DMS53 (cell line): ENCODE results near the gene AGPAT3.

Experiments
- DNase-seq: peaks from one replicate; lab custom pipeline; 2025; lab: John Stamatoyannopoulos, UW

Gene AGPAT3

DNA sequence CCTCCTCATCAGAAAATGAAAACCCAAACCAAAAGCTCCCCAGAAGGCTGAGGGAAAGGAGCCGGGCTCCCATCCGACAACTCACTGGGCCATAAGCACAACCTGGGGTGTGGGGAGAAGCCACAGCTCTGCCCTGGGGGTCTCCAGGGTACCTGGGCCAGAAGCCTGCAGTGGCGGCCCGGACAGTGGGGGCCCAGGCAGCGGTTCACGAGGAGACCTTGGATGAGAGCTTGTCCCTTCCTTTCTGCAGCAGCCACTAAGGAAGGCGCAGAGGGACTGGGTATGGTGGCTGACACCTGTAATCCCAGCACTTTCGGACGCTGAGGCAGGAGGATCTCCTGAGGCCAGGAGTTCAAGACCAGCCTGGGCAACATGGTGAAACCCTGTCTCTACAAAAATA lies 129.6 kb downstream of the AGPAT3 start:
- DNase-seq, result no peak

DNA sequence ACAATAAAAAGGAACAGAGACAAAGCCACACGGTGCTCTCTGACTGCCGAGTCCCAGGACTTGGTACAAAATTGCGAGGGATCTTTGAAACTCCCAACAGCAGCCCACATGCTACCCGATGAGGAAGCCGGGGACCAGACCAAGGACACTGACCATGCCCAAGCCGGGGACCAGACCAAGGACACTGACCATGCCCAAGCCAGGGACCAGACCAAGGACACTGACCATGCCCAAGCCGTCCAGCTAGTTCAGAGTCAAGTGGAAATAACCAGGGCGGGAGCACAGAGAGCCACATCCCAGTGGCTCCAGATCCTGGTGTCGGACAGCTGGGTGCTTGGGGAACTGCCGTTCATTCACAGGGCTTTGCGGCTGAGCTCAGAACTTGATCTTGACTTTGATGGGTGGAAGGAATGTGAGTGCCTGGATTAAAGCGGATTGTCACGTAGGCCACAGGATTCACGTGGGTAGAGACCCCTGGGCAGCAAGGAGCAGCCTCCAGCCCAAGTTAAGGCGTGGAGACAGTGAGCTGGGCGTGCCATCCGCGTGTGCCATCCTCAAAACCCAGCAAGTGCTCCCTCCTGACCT lies 130.6 kb downstream of the AGPAT3 start:
- no peak for DNase-seq

DNA sequence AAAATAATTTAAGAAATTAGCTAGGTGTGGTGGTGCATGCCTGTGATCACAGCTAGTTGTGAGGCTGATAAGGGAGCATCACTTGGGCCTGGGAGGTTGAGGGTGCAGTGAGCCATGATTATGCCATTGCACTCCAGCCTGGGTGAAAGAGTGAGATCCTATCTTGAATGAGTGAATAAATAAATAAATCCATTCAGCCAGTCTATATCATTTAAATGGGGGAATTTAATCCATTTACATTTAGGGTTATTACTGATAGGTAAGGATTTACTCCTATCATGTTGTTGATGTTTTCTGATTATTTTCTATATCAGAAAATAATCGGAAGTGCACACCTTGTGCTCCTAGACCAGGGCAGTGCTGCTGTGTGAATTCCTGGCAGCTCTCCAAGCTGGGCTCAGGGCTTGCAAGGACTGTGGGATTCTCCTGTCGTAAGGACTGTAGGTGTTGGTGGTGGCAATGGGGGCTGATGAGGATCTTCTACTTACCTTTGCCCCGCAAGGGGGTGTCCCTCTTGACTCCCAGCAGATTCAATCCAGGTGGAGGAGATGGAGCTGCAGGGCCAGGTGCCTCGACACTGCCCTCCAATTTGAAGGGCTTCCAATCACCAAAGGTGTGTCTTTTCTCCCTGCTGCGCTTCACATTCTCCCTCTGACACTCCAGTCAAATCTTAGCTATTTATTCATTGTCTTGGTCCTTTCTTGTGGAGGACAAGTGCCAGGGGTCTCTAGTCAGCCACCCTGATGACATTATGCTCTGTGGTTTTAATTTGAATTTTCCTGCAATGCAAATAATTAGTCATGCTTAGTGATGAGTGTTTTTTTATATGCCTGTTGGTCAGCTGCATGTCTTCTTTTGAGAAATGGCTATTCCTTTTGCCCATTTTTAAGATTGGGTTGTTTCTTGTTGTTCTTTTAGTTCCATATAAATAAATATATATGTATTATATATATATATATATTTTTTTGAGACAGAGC lies 133.0 kb downstream of the AGPAT3 start:
- no peak for DNase-seq

DNA sequence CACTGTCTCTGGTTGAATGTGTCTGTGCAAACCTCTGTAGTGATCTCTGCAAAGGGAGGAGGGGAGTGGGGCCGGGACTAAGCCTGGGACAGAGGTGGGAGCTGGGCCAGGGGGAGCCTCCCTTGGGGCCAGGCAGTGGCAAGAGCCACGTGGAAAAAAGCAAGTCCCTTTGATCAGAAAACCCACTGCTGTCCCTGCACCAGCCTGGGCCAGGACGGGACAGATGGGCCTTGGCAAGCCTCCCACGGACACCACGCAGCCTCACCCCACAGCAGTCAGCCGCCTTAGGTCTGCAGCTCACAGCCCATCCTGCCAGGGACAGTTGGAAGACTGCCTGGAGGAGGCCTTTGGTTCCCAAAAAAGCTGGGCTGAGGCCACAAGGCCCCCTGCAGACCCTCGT lies 135.3 kb downstream of the AGPAT3 start:
- DNase-seq, result no peak

DNA sequence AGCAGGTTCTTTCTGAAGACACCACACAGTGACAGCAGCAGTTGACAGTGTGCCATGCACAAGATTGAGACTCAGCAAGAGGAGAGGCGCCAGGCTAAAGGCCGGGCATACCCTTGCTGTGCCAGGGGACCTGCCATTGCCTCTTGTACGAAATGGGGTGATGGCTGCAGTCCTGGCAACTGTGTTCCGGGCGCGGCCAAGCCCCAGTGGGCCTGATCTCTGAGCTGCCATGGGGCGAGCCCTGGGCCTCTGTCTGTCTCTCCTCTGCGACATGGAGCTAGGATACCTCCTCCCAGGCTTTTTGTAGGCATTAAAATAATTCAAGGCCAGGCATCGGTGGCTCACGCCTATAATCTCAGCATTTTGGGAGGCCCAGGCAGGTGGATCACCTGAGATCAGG lies 137.5 kb downstream of the AGPAT3 start:
- DNase-seq, result no peak

DNA sequence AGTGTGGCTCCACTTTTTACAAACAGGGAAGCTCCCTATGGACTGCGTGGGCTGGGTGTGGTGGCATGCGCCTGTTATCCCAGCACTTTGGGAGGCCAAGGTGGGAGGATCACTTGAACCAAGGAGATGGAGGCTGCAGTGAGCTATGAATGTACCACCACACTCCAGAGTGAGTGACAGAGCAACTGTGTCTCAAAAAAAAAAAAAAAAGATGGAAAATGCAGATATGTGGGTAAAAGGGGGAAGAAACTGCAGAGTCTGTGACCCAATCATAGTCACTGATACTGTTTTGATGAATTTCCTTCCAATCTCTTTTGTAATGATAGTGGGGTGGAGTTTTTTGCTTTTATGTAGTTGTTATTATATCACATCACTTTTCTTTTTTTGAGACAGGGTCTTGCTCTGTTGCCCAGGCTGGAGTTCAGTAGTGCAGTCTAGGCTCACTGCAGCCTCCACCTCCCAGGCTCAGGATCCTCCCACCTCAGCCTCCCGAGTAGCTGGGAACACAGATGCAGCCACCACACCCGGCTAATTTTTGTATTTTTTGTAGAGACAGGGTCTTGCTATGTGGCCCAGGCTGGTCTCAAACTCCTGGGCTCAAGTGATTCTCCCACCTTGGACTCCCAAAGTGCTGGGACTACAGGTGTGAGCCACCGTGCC lies 138.4 kb downstream of the AGPAT3 start:
- DNase-seq, result no peak

DNA sequence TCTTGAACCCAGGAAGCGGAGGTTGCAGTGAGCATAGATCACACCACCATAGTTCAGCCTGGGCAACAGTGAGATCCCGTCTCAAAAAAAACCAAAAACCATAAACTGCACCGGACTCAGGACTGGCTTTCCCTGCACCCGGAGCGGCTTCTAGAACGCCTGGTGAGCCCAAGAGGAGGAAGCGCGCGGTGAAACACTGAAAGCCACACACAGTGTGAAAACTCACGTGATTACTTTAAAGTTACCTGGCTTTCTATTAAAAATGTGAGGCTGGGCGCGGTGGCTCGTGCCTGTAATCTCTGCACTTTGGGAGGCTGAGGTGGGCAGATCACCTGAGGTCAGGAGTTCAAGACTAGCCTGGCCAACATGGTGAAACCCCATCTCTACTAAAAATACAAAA lies 140.0 kb downstream of the AGPAT3 start:
- no peak for DNase-seq

DNA sequence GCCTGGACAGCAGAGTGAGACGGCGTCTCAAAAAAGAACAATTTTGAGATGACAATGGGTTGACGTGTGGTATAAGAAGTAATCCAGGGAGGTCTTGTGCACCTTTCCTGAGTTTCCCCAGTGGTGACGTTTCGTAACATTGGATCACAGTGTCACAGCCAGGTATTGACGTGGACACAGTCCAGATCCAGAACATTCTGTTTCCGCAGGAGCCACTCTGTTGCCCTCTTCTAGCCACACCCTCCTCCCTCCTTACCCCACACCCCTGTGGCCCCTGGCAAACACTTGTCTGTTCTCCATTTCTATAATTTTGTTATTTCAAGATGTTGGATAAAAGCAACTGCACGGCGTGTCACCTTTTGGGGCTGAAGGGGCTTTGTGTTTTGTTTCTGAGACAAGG lies 140.6 kb downstream of the AGPAT3 start:
- DNase-seq, result no peak

DNA sequence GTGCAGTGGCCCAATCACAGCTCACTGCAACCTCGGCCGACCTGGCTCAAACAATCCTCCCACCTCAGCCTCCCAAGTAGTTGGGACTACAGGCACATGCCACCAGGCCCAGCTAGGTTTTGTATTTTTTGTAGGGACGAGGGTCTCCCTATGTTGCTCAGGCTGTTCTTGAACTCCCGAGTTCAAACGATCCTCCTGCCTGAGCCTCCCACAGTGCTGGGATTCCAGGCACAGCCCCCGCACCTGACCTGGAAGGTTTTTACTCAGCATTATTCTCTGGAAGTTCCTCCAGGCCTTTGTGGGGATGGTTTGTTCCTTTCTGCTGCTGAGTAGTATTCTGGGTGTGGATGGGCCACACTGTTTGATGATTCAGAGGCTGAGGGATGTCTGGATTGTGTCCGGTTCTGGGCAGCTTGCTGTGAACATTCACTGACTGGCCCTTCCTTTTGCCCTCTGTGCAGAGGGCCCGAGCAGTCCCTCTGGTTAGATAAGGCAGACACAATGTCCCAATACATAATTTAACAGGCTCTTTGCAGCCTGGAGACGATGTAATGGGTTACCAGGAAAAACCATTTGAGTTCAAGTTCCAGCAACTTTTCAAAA lies 141.1 kb downstream of the AGPAT3 start:
- DNase-seq, result no peak

DNA sequence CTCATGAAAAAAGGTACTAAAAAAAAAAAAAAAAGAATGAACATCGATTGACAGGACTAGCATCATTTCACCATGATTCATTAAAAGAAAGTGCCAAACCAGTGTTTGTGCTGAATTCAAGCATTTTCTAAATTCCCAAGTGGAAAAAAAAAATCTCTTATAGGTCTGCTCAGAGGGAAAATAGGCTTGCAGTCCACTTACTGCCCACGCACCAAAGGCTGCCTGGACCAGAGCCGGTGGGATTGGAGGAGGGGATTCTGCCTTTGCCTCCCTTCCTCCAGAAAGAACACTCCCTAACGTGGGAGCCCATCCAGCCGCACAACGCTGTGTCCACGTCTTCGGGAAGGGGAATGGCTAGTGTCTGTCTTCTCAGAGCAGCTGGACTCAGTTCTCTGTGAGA lies 141.6 kb downstream of the AGPAT3 start:
- no peak for DNase-seq

DNA sequence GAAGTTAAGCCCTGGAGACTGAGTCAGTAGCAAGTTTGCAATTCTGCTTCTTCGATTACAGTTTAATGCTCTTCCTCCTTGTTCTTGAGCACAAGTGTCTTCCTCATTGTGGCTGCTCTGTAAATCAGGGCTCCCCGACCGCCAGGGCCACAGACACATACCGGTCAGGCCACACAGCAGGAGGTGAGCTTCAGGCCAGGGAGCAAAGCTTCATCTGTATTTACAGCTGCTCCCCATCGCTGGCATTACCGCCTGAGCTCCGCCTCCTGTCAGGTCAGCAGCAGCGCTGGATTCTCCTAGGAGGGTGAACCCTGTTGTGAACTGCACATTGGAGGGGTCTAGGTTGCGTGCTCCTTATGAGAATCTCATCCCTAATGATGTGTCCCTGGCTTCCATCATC lies 145.4 kb downstream of the AGPAT3 start:
- DNase-seq, result no peak

DNA sequence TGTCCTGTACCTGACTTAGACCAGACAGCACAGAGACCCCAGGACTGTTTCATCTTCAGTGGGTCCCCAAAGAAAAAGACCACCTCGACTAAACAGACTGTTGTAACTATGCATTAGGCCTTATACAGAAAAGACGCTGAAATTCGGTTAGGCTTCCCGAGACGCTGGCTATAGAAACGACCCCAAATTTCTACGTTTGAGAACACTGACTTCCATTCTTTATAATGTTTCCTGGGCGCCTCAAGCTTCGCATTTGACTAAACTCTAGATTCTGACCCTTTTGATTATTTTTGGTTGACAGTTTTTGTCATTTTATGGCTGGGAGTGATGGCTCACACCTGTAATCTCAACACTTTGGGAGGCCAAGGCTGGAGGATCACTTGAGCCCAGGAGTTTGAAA lies 146.1 kb downstream of the AGPAT3 start:
- DNase-seq, result no peak

DNA sequence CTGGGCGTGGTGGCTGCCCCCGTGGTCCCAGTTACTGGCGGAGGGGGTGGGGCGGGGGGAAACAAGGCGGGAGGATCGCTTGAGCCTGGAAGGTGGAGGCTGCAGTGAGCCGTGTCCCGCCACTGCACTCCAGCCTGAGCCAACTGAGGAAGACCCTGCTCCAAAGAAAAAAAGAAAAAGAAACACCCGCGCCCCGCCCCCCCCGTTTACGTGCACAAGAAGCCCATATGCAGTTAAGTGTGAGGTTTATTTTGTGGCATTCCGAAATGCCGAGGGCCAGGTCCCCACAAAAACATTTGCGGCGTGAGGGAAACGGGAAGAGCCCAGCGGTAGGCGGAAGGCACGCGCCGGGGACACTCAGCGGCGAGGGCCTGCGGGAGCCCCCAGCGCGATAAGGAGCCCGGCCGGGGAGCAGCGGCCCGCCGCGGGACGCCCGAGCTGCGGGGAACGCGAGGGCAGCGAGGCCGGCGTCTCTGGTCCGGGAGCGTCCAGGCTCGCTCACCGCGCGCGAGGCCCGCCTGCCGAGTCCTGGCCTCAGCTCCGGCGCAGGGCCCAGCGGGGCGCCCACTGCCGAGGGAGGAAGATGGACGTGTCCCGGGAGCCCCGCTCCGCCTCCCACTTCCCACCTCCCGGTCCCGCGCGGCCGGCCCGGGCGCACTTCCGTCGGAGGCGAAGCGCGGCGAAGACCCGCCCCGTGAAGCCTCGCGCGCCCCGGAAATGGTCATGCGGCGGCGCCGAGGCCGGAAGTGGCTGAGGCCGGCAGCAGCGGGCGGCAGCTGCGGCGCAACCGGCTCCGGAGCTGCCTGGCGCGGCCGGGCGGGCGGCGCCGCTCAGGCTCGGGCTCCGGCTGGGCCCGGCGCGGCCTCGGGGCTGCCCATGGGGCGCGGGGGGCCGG lies 146.8 kb downstream of the AGPAT3 start, which contains the start of gene TRAPPC10:
Gene TRAPPC10 (plus strand): TSS at position 731 of the 895 bp plus-strand sequence. CDS start 185 bp downstream, outside the sequence.
- peak; percentile 92 for DNase-seq

DNA sequence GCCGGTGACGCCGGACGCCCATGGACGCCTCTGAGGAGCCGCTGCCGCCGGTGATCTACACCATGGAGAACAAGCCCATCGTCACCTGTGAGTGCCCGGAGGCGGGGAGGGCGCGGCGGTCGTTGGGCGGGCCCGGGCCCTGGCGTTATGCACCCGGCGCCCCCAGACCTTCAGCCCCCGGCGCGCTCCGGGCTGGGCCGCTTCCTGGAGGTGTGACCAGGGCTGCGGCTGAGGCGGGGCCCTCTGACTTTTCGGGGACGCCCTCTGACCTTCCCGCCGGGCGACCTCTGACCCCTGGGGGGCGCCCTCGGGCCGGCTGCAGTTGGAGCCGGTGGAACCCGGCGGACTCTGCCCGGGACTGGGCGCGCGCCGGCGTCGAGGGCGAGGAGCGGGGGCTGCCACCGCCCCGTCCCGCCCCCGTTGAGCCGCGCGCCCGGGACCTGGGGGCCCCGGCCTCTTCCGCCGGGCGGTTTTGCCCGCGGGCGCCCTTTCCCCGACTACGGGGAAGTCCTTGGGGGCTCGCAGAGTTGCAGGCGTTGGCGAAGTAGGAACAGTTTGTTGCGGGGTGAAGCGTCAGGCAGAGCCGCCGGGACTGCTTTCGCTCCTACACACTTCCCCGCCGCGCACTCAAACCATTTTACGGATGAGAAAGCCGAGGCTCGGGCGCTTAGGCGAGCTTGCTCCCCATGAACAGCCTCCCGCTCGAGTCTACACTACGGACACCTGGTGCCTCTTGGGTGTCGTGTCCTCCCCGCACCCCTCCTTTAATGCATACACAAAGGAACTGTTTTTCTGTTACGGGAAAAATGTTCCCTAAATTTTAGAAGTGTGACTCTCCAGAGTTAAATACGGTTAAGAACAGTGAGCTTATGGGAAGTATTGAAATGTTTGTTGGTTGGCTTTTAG lies 147.7 kb downstream of the AGPAT3 start:
- DNase-seq, result peak; percentile 73

DNA sequence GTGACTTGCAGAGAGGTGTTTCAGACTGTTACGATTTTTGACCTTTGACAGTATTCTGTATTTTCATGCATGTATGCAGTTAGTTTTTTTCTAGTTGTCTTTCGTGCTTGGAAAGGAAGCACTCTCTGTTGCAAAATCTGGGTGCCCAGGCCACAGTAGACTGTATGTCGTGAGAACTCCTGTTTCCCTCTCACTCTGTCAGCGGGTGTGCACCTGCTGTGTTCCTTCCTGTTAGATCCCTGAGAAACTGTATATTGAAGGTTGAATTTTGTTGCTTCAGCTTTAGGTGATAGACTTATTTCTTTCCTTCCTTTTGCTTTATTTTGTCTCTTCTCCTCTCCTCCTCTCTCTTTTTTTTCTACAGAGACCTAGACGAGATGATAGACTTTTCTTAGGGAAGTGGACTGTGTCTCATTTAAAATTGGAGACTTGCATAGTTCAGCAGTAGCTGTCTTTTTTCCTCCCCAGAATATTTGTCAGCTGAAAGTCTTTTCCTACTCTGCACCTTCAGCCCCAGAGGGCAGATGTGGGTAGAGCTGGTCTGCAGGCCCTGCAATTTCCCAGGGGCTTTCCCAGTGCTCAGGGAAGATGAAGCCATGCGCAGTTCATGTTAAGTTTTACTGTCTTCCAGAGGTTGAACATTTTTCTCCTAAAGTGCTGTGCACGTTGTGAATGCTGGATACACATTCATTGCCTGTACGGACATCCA lies 148.5 kb downstream of the AGPAT3 start:
- peak; percentile 54 for DNase-seq

DNA sequence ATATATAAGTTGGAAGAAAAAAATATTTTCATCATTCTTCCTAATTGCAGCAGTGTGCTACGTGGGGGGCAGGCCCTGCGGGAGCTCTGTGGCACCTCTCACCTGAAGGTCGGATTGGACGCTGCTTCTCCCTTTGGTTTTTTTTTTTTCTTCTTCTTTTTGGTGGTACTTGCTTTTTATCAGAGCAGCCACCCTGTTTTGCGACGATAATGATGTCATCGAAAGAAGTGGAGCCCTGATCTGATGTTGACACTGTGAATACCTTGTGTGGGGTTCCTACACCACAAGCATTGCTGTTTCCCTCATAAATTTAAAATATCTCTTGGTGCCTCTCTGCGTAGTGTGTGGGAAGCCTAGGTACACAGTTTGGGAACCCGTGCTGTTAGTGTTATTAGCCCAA lies 152.6 kb downstream of the AGPAT3 start:
- no peak for DNase-seq

DNA sequence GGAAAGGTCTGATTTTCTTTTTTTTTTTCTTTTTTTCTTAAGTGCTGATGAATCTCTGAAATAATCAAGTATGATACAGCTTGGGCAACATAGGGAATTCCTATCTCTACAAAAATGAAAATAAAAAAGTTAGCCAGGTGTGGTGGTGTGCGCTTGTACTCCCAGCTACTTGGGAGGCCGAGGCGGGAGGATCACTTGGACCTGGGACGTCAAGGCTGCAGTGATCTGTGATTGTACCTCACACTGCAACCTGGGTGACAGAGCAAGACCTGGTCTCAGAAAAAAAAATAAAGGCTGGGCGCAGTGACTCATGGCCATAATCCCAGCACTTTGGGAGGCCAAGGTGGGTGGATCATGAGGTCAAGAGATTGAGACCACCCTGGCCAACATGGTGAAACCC lies 153.1 kb downstream of the AGPAT3 start:
- DNase-seq, result no peak

DNA sequence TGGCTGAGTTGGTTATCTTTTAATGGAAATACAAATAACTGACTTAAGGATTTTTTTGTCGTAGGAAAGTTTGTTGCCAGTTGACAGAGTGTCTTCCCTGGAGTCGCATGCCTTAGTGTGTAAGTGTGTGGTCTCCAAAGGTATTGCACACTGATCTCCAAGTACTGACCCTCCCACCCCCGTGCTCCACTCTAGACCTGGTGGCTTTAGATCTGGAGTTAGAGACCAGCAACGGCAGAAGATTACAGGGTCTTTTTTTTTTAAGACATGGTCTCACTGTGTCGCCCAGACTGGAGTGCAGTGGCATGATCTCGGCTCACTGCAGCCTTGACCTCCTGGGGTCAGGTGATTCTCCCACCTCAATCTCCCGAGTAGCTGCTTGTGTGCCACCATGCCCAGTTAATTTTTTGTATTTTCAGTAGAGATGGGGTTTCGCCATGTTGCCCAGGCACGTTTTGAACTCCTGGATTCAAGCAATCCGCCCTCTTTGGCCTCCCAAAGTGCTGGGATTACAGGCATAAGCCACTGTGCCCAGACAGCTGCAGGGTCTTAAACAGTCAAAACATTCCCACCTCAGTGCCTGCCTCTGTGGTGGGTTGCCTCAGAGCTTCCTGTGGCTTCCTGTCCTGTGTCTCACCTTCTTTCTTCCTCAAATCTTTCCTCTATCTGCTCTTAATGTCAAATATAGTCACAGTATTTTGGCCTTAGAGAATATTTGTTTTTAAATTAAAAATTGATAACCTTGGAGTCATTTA lies 154.0 kb downstream of the AGPAT3 start:
- no peak for DNase-seq

DNA sequence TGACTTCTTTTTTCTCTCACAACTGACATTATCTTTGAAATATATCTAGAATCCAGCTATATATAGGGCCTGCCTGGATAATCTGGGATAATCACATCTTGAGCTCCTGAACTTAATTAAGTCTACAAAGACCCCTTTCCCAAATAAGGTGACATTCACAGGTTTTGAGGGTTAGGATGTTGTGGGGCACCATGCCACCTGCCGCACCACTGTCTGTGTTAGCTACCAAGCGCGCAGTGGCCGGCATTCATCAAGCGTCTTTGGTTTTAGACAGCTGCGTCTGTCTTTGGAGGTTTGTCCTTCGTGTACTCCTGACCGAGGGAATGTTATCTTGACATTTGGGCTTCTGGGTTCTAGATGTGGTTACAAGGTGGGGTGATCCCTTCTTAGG lies 154.5 kb downstream of the AGPAT3 start:
- DNase-seq, result no peak
